Measurements from ENCODE around the gene PTS.

Gene PTS

GRCh38 chr11:112222303-112222702 is 3.9 kb upstream of the PTS start:
- DNase-seq, result no peak

- no peak for DNase-seq
These were observed 3.1 kb upstream of the PTS start for GRCh38 chr11:112223121-112223520.

GRCh38 chr11:112223754-112224532 is 2.3 kb upstream of the PTS start:
- DNase-seq, result no peak

- DNase-seq, result no peak
These were observed 521 bp upstream of the PTS start for GRCh38 chr11:112225753-112226061.

- no peak for DNase-seq
These were observed 688 bp downstream of the PTS start for GRCh38 chr11:112226831-112227401.

- DNase-seq, result no peak
These were observed 1.2 kb downstream of the PTS start for GRCh38 chr11:112227471-112227870.

- DNase-seq, result no peak
These were observed 2.5 kb downstream of the PTS start for GRCh38 chr11:112228706-112229105.

- no peak for DNase-seq
These were observed 2.9 kb downstream of the PTS start for GRCh38 chr11:112229159-112229558.

GRCh38 chr11:112229746-112230433 is 3.7 kb downstream of the PTS start:
- no peak for DNase-seq

- DNase-seq, result no peak
These were observed 5.7 kb downstream of the PTS start for GRCh38 chr11:112231952-112232351.

GRCh38 chr11:112235750-112236390 is 9.6 kb downstream of the PTS start:
- DNase-seq, result no peak

- no peak for DNase-seq
These were observed 11.2 kb downstream of the PTS start for GRCh38 chr11:112237451-112237850.

- no peak for DNase-seq
These were observed 11.8 kb downstream of the PTS start for GRCh38 chr11:112238041-112238440.

GRCh38 chr11:112241486-112241885 is 15.3 kb downstream of the PTS start:
- no peak for DNase-seq

- DNase-seq, result no peak
These were observed 21.0 kb downstream of the PTS start for GRCh38 chr11:112247201-112247600.

GRCh38 chr11:112248201-112248600 is 22.0 kb downstream of the PTS start:
- DNase-seq, result no peak

GRCh38 chr11:112249871-112250610 is 23.8 kb downstream of the PTS start:
- DNase-seq, result no peak

- no peak for DNase-seq
These were observed 27.5 kb downstream of the PTS start for GRCh38 chr11:112253605-112254242.

- no peak for DNase-seq
These were observed 29.0 kb downstream of the PTS start for GRCh38 chr11:112255067-112255720.

- no peak for DNase-seq
These were observed 34.3 kb downstream of the PTS start, which contains the start of gene PLET1 for GRCh38 chr11:112260490-112260889. PLET1 (minus strand) TSS chr11:112260860; CDS start chr11:112260589, 271 bp downstream.

- DNase-seq, result no peak
These were observed 39.6 kb downstream of the PTS start for GRCh38 chr11:112265659-112266409.

Measured in stimulated activated CD4-positive, alpha-beta T cell treated with anti-CD3 and anti-CD28 coated beads, Interleukin-4, amount 100 ng/mL, for 4 hours (primary cell).